ENCODE results near the gene RAB4B.

DNA sequence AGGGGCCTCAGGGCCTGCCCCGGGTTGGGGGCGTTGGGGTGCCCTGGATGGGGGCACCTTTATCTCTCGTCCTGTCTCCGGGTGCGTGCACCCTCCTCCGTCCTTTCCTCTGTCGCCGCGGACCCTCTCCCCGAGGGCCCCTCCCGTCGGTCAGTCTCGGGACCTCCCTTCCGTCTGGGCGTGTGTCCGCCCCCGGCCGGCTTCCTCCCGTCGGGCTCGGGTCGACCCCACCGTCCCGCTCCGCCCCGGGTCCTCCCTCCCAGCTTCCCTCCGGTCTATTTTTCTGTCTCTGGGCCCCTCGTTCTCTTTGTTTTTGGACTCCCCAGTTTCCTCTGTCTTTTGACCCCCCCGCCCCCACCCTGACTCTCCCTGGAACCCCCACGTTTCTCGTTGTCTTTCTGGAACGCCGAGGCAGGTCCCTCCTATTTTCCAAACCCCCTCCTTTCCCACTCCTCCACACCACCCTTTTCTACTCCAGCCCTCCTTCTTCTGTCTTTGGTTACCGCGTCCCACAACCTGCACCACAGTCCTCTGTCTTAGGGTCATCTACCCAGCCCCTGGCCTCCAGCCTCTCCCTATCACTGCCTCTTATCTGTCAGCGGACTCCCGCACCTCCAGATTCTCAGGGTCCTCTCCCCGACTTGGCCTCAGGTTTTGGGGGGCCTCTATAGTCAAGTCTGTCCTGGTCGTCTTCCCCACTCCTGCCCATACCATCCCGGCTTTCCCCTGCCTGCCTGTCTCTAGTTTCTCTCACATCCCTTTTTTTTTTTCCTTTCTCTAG is 21.7 kb downstream of the RAB4B start:
- TF ChIP-seq, protein P1, sequence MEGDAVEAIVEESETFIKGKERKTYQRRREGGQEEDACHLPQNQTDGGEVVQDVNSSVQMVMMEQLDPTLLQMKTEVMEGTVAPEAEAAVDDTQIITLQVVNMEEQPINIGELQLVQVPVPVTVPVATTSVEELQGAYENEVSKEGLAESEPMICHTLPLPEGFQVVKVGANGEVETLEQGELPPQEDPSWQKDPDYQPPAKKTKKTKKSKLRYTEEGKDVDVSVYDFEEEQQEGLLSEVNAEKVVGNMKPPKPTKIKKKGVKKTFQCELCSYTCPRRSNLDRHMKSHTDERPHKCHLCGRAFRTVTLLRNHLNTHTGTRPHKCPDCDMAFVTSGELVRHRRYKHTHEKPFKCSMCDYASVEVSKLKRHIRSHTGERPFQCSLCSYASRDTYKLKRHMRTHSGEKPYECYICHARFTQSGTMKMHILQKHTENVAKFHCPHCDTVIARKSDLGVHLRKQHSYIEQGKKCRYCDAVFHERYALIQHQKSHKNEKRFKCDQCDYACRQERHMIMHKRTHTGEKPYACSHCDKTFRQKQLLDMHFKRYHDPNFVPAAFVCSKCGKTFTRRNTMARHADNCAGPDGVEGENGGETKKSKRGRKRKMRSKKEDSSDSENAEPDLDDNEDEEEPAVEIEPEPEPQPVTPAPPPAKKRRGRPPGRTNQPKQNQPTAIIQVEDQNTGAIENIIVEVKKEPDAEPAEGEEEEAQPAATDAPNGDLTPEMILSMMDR (conservative IDR thresholded peaks at IDR 0.05) = no peak
- TF ChIP-seq ZFX (IDR thresholded peaks at IDR 0.05) = no peak
